Measurements from ENCODE around the gene BCAS3.
"Not testable (repeated sequence)": the region's sequence is repeated elsewhere in the genome, so short reads cannot be mapped to it uniquely, and the experiment has no call there.

Gene BCAS3

DNA sequence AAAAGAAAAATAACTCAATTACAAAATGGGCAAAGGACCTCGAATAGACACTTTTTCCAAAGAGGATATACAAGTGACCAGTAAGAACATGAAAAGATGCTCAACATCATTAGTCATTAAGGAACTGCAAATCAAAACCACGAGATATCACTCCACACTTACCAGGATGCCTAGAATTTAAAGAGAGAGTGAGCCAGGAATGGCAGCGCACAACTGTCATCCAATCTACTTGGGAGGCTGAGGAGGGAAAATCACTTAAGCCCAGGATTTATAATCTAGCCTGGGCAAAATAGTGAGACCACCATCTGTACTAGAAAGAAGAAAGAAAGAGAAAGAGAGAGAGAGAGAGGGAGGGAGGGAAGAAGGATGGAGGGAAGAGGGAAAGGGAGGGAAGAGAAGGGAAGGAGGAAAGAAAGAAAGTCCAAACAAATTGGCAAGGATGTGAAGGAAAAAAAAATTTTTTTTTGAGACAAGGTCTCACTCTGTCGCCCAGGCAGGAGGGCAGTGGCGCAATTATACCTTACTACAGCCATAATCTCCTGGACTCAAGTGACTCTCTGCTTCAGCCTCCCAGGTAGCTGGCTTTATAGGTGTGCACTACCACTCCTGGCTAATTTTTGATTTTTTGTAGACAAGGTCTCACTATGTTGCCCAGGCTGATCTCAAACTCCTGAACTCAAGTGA, 744.6 kb downstream of the BCAS3 start:
- no peak for DNase-seq (ENCODE audit: low read depth)

DNA sequence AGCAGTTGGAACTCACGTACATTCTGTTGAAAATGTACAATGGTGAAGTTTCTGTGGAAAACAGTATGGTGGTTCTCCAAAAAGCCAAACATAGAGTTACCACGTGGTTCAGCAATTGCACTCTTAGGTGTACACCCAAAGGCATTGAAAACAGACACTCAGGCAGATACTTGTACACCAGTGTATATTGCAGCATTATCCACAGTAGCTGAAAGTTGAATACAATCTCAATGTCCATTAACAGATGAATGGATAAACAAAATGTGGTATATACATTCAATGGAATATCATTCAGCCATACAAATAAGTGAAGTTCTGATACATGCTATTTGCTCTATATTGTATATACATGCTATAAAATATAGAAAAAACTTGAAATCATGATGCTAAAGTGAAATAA, 745.2 kb downstream of the BCAS3 start:
- no peak for DNase-seq (ENCODE audit: low read depth)

DNA sequence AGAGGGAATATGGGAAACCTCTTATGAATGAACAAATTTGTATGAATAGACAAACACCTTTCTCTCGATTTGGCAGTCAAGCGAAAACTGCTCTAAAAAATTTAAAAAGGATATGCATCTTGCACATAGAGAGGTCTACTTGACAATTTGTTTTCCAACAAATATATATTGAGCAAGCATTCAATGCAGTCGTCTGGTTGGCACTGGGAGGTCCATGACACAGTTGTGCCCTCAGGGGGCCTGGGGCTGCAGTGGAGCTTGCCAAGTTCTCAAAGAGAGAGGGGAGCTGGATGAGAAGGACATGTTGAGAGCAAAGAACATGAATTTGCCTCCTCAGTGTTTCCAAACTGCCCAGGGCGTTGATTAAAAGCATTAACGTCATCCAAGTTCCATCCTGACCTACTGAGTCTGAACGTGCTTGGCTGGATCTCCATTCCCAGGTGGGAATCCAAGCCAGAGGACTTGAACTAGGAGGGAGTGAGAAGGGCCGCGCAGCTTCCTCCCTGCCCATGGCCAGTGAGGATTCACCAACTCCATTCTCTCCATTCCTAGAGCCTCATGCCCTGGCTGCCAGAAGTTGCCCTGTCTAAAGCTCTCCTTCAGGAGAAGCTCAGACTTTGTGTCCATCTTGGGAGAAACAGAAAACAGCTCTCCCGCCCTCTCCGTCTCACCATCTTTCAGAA, 746.5 kb downstream of the BCAS3 start:
- DNase-seq (ENCODE audit: low read depth): no peak

DNA sequence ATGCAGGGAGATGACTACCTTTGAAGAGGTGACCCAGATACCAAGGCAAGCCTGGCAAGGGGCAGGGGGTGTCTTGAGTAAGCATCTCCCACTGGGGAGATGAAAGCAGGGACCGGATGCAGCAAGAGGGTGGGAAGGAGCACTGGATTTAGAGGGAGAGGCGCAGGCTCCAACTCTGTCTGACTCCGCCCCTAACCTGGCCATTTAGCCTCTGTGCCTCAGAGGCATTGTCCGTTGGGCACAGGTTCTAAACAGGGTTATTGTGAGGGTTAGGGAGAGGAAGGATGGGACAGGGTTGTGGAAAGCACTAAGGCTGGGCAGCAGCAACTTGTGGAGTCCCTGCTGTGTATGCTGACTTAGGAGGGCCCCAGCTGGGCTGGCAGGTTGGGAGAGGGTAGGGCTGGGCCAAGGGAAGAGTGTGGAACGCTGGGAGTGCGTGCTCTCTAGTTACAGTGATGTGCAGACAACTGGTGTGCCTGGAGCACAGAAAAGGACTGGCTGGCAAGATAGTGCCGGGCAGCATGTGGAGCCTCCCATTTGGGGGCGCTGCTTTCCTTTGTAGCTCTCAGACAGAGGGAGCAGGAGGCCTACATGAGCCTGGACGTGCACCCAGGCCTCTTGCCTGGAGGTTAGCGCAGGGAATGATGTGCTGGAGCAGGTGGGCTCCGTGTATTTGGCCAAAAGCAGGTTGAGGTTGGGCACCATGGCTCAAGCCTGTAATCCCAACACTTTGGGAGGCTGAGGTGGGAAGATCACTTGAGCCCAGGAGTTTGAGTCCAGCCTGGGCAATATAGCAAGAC, 748.2 kb downstream of the BCAS3 start:
- no peak for DNase-seq (ENCODE audit: low read depth)

DNA sequence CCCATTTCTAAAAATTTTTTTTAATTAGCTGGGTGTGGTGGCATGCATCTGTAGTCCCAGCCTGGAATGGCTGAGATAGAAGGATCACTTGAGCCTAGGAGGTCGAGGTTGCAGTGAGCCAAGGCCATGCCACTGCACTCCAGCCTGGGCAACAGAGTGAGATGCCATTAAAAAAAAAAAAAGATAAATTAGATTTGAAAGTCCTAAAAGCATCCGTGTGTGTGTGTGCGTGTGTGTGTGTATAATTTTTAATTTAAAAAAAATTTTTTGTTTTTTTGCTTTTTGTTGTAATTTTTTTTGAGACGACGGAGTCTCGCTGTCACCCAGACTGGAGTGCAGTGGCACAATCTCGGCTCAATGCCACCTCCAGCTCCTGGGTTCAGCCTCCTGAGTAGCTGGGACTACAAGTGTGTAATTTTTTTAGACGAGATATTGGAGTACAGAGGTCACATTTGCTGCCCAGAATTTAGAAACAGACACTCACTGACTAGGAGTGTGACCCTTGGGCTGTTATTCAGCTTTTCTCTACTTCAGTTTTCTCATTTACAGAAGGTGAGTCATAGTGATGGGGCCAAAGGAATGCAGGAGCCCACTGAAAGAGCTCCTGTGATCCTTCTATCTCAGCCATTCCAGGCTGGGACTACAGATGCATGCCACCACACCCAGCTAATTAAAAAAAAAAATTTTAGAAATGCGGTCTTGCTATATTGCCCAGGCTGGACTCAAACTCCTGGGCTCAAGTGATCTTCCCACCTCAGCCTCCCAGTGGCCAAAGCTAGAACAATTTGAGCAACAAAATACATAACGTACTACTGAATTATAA, 749.0 kb downstream of the BCAS3 start:
- DNase-seq (ENCODE audit: low read depth): no peak

DNA sequence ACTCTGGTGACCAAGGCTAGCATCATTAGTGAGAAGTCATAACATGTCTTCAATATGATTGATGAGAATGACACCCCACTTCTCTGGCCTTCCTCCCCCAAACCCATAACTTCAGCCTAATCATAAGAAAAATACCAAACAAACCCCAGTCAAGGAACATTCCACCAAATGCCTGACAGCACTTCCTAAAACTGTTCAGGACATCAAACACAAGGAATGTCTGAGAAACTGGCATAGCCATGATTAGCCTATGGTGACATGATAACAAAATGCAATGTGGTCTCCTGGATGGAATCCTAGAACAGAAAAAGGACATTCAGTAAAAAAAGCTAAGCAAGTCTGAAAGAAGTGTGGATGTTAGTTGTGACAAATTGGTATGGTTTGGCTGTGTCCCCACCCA, 749.9 kb downstream of the BCAS3 start:
- no peak for DNase-seq (ENCODE audit: low read depth)

DNA sequence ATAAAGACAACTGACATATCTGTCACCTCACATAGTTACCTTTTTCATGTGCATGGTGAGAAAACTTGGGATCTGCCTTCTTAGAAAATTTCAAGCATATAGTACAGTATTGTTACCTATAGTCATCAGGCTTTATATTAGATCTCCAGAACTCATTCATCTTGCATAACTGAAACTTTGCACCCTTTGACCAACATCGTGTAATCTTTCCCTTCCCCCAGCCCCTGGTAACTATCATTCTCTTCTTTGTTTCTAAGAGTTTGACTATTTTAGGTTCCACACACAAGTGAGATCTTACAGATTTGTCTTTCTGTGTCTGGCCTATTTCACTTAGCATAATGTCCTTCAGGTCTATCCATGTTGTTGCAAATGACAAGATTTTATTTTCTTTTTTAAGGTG, 751.6 kb downstream of the BCAS3 start:
- DNase-seq (ENCODE audit: low read depth): no peak

DNA sequence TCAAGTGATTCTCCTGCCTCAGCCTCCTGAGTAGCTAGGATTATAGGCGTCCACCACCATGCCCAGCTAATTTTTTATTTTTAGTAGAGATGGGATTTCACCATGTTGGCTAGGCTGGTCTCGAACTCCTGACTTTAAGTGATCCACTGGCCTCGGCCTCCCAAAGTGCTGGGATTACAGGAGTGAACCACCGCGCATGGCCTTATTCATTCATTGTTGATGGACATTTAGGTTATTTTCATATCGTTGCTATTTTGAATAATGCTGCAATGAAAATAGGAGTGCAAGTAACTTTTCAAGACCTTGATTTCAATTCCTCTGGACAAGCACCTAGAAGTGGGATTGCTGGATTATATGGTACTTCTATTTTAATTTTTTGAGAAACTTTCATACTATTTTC, 752.2 kb downstream of the BCAS3 start:
- DNase-seq (ENCODE audit: low read depth): not testable (repeated sequence)

DNA sequence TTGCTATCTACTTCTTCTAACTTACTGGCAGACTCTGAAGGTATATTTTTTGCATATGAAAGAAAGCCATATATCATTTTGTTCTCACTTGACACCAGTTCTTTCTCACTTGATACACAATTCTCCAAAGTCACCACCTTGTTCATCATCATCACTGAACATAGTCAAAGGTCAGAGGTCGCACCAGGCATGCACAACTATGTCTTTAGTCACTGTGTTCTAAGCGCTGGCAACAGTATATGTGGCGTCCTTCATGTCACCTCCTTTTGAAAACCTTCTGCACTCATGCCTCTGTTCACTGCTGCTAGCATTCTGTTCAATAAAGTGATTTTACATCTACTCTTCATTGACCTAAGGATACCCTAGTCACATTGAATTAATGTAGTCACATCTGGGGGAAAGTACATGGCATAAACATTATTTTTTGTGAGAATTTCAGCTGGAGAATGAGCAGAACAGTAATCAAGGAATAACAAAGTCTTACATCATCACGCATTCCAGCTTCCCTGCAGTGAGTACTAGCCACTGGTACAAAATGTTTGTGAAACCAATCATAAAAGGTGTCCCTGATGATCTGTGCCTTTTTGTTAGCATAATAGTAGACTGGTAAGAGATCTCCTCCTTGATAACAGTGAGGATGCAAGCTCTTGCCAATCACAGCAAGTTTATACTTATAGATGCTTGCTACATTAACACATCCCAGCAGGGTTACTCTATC, 754.1 kb downstream of the BCAS3 start:
- no peak for DNase-seq (ENCODE audit: low read depth)

DNA sequence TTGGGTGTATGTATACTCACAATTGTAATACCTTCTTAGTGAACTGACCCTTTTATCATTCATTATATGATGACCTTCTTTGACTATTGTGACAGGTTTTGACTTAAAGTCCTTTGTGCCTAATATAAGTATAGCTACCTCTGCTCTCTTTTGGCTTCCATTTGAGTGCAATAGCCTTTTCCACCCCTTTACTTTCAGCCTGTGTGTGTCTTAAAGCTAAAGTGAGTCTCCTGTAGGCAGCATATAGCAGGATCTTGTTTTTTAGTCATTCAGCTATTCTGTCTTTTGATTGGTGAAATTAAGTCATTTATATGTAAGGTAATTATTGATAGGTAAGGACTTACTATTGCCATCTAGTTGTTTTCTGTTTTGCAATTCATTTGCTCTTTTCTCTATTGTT, 758.6 kb downstream of the BCAS3 start:
- DNase-seq (ENCODE audit: low read depth): no peak

DNA sequence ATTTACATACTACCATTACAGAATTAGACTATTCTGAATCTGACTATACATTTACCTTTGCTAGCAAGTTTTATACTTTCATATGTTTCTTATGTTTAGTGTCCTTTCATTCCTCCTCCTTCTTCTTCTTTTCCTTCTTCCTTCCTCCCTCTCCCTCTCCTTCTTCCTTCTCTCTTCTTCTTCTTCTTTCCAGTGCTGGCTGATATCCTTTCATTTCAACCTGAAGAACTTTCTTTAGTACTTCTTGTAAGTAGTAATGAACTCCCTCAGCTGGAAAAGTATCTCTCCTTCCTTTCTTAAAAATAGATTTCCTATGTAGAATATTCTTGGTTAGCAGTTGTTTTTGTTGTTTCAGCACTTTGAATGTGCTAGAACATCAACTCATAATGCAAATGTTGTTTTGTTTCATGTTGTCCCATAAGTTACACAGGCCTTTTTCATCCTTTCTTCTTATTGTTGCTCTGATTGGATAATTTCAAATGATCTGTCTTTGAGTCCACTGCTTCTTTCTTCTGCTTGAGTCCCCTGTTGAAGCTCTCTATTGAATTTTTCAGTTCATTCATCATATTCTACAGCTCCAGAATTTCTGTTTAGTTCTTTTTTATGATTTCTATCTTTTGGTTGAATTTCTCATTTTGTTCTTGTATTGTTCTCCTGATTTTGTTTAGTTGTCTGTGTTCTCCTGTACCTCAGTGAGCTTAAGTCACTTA, 759.5 kb downstream of the BCAS3 start:
- DNase-seq (ENCODE audit: low read depth): no peak

DNA sequence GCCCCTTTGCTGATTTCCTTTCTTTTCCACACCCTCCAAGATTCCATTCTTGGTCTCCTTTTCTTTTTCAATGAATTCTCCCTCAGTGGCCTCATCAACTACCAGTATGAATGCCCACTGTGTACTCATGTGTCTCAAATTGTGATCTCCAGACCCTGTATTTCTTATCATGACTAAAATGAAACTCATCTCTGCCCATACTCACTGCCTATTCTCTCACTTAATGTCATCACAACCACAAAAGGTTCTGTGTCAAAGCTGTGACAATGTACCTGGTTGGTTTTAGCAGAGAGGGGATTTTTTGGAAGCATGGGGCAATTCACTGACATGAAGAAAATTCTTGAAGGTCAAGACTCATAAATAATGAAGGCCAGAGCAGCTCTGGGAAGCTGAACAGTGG, 763.0 kb downstream of the BCAS3 start:
- no peak for DNase-seq (ENCODE audit: low read depth)

DNA sequence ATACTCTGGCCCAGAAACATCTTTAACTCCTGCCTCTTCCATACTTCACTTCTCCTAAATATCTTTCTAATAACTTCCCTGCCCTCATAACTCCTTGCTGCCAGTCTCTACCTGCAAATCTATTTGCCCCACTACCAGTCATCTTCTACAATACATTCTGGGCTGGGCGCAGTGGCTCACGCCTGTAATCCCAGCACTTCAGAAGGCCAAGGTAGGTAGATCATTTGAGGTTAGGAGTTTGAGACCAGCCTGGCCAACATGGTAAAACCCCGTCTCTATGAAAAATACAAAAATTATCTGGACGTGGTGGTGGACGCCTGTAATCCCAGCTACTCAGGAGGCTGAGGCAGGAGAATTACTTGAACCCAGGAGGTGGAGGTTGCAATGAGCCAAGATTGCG, 763.9 kb downstream of the BCAS3 start:
- not testable (repeated sequence) for DNase-seq (ENCODE audit: low read depth)

DNA sequence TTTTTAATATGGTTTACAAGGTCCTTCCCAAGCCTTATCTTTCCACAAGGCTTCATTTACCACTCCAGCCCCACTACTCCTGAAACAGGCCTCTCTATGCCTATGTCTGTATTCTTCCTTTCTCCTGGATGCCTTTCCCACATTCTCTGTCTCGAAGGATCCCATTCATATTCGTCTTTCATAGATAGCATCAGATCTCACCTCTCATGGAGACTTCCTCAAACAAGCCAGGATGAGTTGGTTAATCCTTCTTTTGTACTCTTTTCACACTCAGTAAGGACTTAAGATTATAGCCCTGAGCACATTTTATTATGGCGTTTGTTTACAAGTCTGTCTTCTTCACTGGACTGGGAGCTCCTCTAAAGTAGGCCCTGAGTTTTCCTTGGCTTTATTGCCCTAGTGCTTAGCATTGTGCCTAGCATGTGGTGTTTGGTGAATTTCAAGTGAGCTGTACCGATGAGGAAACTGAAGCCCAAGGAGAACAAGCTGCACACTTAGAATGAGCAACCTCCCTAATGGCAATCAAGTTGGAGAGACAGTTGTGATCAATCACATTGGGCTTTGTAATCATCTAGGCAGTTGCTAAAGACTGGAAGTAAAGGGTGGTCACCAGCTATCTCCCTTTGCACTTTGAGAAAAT, 764.6 kb downstream of the BCAS3 start:
- DNase-seq (ENCODE audit: low read depth): no peak
